GM18861 (cell line): ENCODE results near the gene MAMSTR.

ENCODE experiments used
- ATAC-seq: cut with Tn5 transposase; IDR thresholded peaks from one replicate; pipeline ENCODE4 v1.9.1; 2021; ENCODE audit not compliant: unreplicated experiment

The MAMSTR gene

DNA sequence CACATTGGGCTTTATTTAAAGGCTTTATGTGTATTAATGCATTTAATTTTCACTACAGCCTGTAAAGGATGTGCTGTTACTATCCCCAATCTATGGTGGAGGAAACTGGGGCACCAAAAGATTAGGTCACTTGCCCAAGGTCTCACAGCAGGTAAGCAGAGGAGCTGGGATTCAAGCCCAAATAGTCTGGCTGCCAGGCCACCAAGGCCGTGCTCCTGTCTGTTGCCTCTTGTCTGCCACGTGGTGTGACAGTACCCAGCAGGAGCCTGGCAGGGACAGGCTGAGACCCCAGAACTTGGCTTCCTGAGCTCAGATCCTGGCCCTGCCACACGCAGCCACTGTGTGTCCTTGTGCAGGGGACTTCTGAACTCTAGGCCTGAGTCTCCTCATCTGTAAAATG is 51.2 kb downstream of the MAMSTR start:
- ATAC-seq = no peak

DNA sequence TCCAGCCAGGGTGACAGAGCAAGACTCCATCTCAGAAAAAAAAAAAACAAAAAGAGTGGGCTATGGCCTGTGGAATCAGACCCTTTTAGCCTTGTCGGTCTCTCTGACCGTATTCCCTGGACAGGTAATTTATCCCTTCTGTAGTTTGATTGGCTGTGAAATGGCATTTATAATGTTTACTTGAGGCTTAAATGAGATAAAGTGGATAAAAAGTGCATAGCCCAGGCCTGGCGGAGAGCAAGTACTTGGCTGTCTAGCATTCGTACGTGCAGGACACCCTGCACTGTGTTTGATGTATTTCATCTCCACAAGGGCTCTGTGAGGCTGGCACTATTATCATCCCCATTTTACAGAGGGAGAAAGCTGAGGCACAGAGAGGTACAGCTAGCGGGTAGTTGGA is 53.7 kb downstream of the MAMSTR start:
- no peak for ATAC-seq

DNA sequence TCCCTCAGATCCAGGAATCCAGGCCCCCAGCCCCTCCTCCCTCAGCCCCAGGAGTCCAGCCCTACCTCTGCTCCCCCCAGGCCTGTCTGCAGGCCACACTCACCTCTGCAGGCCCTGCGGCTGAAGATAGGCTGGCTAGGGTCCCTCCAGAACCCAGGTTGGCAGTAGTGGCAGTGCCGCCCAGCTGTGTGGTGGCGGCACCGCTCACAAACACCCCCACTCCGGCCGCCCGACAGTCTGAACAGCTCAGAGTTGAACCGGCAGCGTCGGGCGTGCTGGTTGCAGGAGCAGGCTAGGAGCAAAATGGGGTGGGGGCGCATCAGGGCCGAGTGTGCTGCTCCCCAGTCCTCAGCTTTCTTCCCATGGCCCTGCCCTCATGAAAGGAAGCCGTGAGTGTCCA is 55.0 kb downstream of the MAMSTR start:
- no peak for ATAC-seq

DNA sequence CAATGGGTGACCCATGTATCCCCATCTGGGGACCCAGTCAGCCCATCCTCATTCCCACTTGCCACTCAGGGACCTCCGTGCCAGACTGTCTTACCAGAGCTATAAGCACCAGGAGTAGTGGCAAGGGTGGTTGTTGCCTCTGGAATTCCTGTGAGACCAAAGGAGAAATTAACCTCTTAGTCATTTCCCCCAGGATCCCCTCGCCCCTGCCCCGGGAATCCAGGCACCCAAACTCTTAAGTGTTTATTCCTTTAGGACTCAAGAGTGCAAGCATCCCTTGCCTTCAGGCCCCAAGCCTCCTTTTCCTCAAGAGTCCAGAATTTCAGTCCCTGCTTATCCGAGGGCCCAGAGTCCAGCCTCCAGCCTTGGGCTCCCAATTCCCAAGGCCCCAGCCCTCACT is 55.9 kb downstream of the MAMSTR start:
- ATAC-seq = no peak
